Measurements from ENCODE around the gene TNFRSF19.

TNFRSF19 gene

GRCh38 chr13:23686948-23687347 lies 116.7 kb downstream of the TNFRSF19 start:
- DNase-seq (ENCODE audit: low spot score), result no peak

GRCh38 chr13:23687614-23688013 lies 117.4 kb downstream of the TNFRSF19 start:
- DNase-seq (ENCODE audit: low spot score), result no peak

GRCh38 chr13:23688336-23688735 lies 118.1 kb downstream of the TNFRSF19 start:
- no peak for DNase-seq (ENCODE audit: low spot score)

- no peak for DNase-seq (ENCODE audit: low spot score)
These were observed 120.5 kb downstream of the TNFRSF19 start for GRCh38 chr13:23690668-23691067.

- DNase-seq (ENCODE audit: low spot score), result no peak
These were observed 122.6 kb downstream of the TNFRSF19 start for GRCh38 chr13:23692816-23693215.

- DNase-seq (ENCODE audit: low spot score), result no peak
These were observed 125.0 kb downstream of the TNFRSF19 start for GRCh38 chr13:23695196-23695595.

GRCh38 chr13:23695711-23696464 lies 125.7 kb downstream of the TNFRSF19 start:
- no peak for DNase-seq (ENCODE audit: low spot score)

- DNase-seq (ENCODE audit: low spot score), result no peak
These were observed 126.4 kb downstream of the TNFRSF19 start for GRCh38 chr13:23696610-23697009.

- DNase-seq (ENCODE audit: low spot score), result no peak
These were observed 127.6 kb downstream of the TNFRSF19 start for GRCh38 chr13:23697772-23698313.

GRCh38 chr13:23699271-23699670 lies 129.1 kb downstream of the TNFRSF19 start:
- DNase-seq (ENCODE audit: low spot score), result no peak

GRCh38 chr13:23701186-23701585 lies 131.0 kb downstream of the TNFRSF19 start:
- DNase-seq (ENCODE audit: low spot score), result no peak

GRCh38 chr13:23701636-23702035 lies 131.4 kb downstream of the TNFRSF19 start:
- no peak for DNase-seq (ENCODE audit: low spot score)

GRCh38 chr13:23703246-23703860 lies 133.1 kb downstream of the TNFRSF19 start:
- DNase-seq (ENCODE audit: low spot score), result no peak

- no peak for DNase-seq (ENCODE audit: low spot score)
These were observed 135.4 kb downstream of the TNFRSF19 start for GRCh38 chr13:23705583-23705982.

GRCh38 chr13:23707674-23708073 lies 137.5 kb downstream of the TNFRSF19 start:
- no peak for DNase-seq (ENCODE audit: low spot score)

- DNase-seq (ENCODE audit: low spot score), result no peak
These were observed 139.3 kb downstream of the TNFRSF19 start for GRCh38 chr13:23709536-23709935.

- no peak for DNase-seq (ENCODE audit: low spot score)
These were observed 140.2 kb downstream of the TNFRSF19 start for GRCh38 chr13:23710366-23710765.

- DNase-seq (ENCODE audit: low spot score), result no peak
These were observed 141.1 kb downstream of the TNFRSF19 start for GRCh38 chr13:23711355-23711754.

GRCh38 chr13:23714672-23715071 lies 144.5 kb downstream of the TNFRSF19 start:
- no peak for DNase-seq (ENCODE audit: low spot score)

GRCh38 chr13:23715092-23715761 lies 145.0 kb downstream of the TNFRSF19 start:
- DNase-seq (ENCODE audit: low spot score), result no peak

- DNase-seq (ENCODE audit: low spot score), result no peak
These were observed 145.6 kb downstream of the TNFRSF19 start for GRCh38 chr13:23715762-23716235.

GRCh38 chr13:23716401-23716800 lies 146.2 kb downstream of the TNFRSF19 start:
- no peak for DNase-seq (ENCODE audit: low spot score)

GRCh38 chr13:23718996-23719395 lies 148.8 kb downstream of the TNFRSF19 start:
- no peak for DNase-seq (ENCODE audit: low spot score)

Measured in hematopoietic multipotent progenitor cell treated with erythropoietin and hydrocortisone succinate and interleukin-3 and kit ligand, for 15 days (in vitro differentiated cells).